ENCODE measurements around the gene NKX1-2.

DNA sequence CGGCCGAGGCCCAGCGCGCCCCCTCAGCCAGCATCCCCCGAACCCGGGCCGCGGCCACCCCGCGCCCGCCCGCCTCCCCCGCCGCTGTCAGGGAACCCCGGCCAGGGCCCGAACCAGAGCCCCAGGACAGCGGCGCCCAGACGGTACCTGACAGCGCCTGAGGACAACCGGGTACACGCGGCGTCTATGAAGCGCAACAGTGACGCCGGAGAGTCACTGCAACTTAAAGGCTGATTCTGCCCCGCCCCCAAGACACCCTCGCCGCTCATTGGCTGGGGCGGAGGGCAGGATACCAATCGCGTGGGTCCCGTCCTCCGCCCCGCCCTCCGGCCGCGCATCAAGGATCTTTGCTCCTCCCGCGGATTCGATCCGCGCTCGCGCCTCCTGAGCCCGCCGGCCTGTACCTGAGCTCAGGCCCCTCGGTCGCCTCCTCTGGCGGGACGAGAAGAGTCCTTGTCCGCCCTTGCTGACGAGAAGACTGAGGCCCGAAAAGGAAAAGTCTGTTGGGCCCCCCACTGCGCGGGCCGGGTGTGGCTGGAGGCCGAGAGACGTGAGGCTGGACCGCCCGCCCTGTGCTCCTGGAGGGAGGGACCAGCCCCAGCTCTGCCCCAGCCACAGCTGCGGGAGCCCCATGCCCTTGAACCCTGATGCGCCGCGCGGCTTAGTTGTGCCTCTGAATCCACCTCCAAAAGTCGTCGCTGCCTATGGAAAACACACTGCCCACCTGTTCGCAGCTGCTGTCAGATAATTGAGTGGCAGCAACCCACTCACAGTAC lies 30.9 kb downstream of the NKX1-2 start, which contains the start of gene OAT:
- TF ChIP-seq FOS (IDR thresholded peaks at IDR 0.05; ENCODE audit: low read depth, low read length): 0 out of 2 replicates have a peak, but pooled peaks have one; percentile 17
- no peak for TF ChIP-seq CEBPB (IDR thresholded peaks at IDR 0.05; ENCODE audit: low read depth, low read length)
- TF ChIP-seq POLR2A (IDR thresholded peaks at IDR 0.05; ENCODE audit: low read depth, low read length): peak; percentile 99
- TF ChIP-seq, protein P1, sequence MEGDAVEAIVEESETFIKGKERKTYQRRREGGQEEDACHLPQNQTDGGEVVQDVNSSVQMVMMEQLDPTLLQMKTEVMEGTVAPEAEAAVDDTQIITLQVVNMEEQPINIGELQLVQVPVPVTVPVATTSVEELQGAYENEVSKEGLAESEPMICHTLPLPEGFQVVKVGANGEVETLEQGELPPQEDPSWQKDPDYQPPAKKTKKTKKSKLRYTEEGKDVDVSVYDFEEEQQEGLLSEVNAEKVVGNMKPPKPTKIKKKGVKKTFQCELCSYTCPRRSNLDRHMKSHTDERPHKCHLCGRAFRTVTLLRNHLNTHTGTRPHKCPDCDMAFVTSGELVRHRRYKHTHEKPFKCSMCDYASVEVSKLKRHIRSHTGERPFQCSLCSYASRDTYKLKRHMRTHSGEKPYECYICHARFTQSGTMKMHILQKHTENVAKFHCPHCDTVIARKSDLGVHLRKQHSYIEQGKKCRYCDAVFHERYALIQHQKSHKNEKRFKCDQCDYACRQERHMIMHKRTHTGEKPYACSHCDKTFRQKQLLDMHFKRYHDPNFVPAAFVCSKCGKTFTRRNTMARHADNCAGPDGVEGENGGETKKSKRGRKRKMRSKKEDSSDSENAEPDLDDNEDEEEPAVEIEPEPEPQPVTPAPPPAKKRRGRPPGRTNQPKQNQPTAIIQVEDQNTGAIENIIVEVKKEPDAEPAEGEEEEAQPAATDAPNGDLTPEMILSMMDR (conservative IDR thresholded peaks at IDR 0.05; ENCODE audit: low read depth, low read length): 0 out of 2 replicates have a peak, but pooled peaks have one; percentile 1
- TF ChIP-seq USF2 (IDR thresholded peaks at IDR 0.05; ENCODE audit: low read depth, low read length): no peak
- TF ChIP-seq MAFK (IDR thresholded peaks at IDR 0.05; ENCODE audit: low read depth, low read length): no peak
- no peak for TF ChIP-seq RAD21 (IDR thresholded peaks at IDR 0.05; ENCODE audit: low read length)
